Occipital lobe (tissue), 2 donors: ENCODE measurements around the gene BTN3A1. TPM values are rescaled to one million over a fixed set of nuclear protein-coding genes. Genes with fewer than 3 reads are reported as not detected.
"Not testable (repeated sequence)": the region's sequence is repeated elsewhere in the genome, so short reads cannot be mapped to it uniquely, and the experiment has no call there.

Experiments
- DNase-seq: peaks from one replicate; lab custom pipeline; 2025; lab: John Stamatoyannopoulos, UW
- total RNA-seq: library from RNA; depleted of rRNA; stranded (reverse); fragments of >200 nt; gene quantifications from one replicate; pipeline ENCODE4 v1.2.3, GENCODE V29; 2014

The BTN3A1 gene
- total RNA-seq, 1 donor from 2014 or later: 17.5 TPM

GRCh38 chr6:26439151-26440125 is 37.4 kb downstream of the BTN3A1 start:
- no peak for DNase-seq

DNA sequence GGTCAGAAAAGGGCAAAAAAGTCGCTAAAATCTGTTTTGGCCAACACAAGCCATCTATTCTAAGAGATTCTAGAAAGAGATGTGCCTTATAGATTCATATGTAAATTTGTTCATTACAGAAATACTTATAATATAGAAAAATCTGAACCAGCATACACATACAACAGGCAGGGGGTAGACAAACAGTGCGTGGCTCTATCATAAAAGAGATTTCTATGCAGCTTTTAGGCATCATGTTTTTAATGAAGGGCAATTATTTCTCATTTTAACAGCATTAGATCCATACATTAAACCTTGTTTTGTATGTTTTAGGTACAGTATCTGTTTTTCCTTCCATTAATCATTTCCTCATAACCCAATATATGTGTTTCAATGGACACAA is 38.9 kb downstream of the BTN3A1 start:
- DNase-seq: no peak

- DNase-seq: no peak
Measured at GRCh38 chr6:26441977-26442376, 39.9 kb downstream of the BTN3A1 start.

- DNase-seq: no peak
Measured at GRCh38 chr6:26445934-26446667, 44.0 kb downstream of the BTN3A1 start.

DNA sequence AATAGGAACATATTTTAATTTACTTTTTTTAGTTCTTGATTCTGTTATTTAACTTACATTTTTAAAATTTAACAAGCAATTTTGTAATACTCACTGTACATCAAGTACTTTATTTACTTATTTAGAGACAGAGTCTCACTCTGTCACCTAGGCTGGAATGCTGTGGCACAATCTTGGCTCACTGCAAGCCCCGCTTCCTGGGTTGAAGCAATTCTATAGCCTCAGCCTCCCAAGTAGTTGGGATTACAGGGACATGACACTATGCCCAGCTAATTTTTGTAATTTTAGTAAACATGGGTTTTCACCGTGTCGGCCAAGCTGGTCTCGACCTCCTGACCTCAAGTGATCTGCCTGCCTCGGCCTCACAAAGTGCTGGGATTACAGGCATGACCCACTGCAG is 45.2 kb downstream of the BTN3A1 start:
- DNase-seq: no peak

- DNase-seq: no peak
Measured at GRCh38 chr6:26450240-26450639, 48.2 kb downstream of the BTN3A1 start.

- DNase-seq: no peak
Measured at GRCh38 chr6:26452631-26453235, 50.7 kb downstream of the BTN3A1 start.

DNA sequence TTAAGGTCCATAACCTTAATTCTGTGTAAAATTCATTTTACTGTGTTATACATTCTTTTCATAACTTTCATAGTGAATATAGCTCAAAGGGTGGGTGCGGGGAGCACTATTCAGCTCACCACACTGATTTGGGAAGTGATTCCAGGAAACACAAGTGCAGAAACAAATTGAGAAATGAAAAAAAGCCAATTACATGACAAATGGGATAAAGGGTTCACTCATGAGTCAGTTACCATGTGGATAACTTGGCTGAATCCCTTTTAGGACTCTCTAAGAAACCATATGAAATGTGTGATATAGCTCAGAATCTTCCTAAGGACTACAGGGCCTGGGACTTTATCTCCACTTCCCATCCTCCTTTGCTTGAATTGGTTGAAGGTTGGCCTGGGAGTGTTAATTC is 52.6 kb downstream of the BTN3A1 start:
- no peak for DNase-seq

- no peak for DNase-seq
Measured at GRCh38 chr6:26455357-26455970, 53.4 kb downstream of the BTN3A1 start.

- peak; percentile 67 for DNase-seq
Measured at GRCh38 chr6:26457264-26457805, 55.3 kb downstream of the BTN3A1 start.

DNA sequence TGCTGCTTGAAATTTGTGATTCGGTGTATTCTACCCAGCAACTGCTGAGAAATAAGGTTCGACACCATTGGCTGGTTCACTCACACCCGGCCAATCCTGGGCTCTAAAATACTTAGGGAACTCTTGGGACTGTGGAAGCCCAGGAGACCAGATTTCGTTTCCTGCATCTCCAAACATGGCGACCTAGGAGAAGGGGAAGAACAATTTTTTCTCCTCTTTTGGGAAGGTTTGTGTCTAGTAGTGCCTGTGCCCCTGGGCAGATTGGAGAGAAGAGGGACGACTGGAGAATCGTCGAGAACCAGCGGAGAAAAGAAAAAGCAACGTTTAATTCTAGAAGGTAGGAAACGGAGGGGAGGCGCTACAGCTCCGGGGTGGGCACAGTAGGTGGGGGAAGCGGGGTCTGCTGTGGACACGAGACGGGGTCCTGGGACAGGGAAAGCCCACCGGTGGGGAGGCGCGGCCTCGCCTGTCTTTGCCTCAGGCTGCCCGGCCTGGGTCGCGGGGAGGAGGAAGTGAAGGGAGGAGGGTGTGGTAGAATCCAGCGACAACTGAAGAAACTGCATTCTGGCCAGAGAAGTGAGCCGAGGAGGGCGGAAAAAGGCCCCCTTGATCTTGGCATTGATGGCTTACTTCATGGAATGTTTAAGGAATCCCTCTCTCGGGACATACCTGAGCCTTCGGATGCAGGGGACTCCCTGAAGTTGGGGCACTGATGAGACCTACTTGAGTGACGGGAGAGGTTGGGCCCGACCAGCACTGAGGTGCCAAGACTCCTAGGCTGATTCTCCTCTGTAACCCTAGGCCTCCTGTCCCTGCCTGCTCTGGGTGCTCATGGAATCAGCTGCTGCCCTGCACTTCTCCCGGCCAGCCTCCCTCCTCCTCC is 56.0 kb downstream of the BTN3A1 start, which contains the start of gene BTN2A1:
Gene BTN2A1, plus strand, starts transcription at position 150 of the 883 bp plus-strand sequence. Its CDS starts 682 bp downstream, at position 832.
- DNase-seq: peak; percentile 81

- no peak for DNase-seq
Measured at GRCh38 chr6:26459023-26459810, 57.1 kb downstream of the BTN3A1 start.

GRCh38 chr6:26461353-26461752 is 59.3 kb downstream of the BTN3A1 start:
- DNase-seq: not testable (repeated sequence)

DNA sequence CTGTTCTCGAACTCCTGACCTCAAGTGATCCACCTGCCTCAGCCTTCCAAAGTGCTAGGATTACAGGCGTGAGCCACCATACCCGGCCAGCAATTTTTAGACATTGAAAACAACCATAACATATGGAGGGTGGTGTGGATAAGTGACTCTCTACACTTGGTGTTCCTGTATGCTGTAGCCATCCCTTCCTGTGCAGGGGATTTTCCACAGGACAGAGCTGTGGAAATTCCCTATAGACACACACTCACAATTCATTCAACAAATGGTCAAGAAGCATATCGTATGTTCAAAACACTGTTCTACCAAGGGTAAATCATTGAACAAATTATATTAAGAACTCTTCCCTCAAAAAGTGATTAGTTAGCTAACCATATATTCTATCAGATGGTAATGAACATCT is 61.9 kb downstream of the BTN3A1 start:
- DNase-seq: no peak

- DNase-seq: no peak
Measured at GRCh38 chr6:26464416-26465131, 62.5 kb downstream of the BTN3A1 start.
